ENCODE measurements around the gene MRTFA. TPM values are rescaled to one million over a fixed set of nuclear protein-coding genes. Genes with fewer than 3 reads are reported as not detected.

MRTFA gene
- total RNA-seq, 1 donor from 2014 or later: 11.3 TPM

DNA sequence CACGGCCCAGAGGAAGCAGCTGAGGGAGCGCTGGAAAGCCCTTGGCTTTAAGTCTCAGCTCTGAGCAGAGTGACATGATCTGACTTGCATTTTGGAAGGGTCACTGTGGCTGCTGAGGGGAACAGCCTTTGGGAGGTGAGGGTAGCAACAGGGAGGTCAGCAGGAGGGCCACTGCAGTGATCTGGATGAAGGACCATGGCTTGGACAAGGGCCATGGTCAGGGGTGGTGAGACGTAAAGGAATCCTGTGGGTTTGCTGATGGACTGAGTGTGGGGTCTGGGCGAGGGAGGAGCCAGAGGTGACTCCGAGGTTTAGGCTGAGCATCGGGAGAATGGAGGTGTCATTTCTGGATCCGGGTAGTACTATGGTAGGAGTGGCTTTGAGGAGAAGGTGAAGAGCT, 232.9 kb downstream of the MRTFA start:
- no peak overlapping the region for H3K9ac ChIP-seq
- TF ChIP-seq EZH2 (IDR thresholded peaks at IDR 0.05) (no peak), EZH2phosphoT487 (IDR thresholded peaks at IDR 0.05) (no peak)
- TF ChIP-seq, protein P1, sequence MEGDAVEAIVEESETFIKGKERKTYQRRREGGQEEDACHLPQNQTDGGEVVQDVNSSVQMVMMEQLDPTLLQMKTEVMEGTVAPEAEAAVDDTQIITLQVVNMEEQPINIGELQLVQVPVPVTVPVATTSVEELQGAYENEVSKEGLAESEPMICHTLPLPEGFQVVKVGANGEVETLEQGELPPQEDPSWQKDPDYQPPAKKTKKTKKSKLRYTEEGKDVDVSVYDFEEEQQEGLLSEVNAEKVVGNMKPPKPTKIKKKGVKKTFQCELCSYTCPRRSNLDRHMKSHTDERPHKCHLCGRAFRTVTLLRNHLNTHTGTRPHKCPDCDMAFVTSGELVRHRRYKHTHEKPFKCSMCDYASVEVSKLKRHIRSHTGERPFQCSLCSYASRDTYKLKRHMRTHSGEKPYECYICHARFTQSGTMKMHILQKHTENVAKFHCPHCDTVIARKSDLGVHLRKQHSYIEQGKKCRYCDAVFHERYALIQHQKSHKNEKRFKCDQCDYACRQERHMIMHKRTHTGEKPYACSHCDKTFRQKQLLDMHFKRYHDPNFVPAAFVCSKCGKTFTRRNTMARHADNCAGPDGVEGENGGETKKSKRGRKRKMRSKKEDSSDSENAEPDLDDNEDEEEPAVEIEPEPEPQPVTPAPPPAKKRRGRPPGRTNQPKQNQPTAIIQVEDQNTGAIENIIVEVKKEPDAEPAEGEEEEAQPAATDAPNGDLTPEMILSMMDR (IDR thresholded peaks at IDR 0.05): no peak
- peaks cover 2% of the 10 kb centered on the region for H3K27me3 Mint-ChIP-seq (ENCODE audit: insufficient read depth, low read depth)
- no peaks in the 10 kb centered on the region for H3K9me3 ChIP-seq (ENCODE audit: low read depth)
- DNase-seq (ENCODE audit: low spot score): no peak
- no peaks in the 10 kb centered on the region for H4K20me1 ChIP-seq (ENCODE audit: low read depth)
- no peak overlapping the region for H3K27ac ChIP-seq
- H3K4me3 ChIP-seq: no peak overlapping the region
- H3K4me3 Mint-ChIP-seq: no peak overlapping the region
- no peaks in the 10 kb centered on the region for H3K36me3 ChIP-seq
- no peaks in the 10 kb centered on the region for H3F3A ChIP-seq (ENCODE audit: low read depth)
- H3K4me1 Mint-ChIP-seq: no peaks in the 10 kb centered on the region
- H3K27me3 ChIP-seq: no peaks in the 10 kb centered on the region
- peaks cover 28% of the 10 kb centered on the region for H3K36me3 Mint-ChIP-seq
- no peaks in the 10 kb centered on the region for H3K9me3 Mint-ChIP-seq
- H3K4me2 ChIP-seq: no peak overlapping the region
- H3K79me2 ChIP-seq (ENCODE audit: low read depth): no peaks in the 10 kb centered on the region
- no peaks in the 10 kb centered on the region for H3K4me1 ChIP-seq
- no peak overlapping the region for H2AFZ ChIP-seq (replicated peaks)
- H3K27ac Mint-ChIP-seq: peak overlapping the region; percentile 10

DNA sequence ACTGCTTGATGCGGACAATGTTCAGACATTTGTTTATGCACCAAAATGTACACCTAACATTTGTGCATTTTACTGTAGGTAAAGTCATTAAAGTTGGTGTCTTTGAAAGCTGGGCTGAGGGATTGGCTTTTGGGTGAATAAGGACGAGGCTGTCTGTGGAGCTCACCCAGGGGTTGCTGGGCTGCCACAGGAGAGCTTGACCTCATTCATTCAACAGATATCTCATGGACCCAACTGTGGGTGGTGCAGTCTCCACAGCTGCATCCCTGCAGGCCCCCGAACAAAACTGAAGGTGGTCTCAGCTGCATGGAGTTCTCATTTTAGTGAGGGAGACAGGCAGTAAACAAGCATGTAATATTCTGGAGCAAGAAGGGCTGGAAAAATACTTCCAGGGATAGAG, 233.4 kb downstream of the MRTFA start:
- no peaks in the 10 kb centered on the region for H4K20me1 ChIP-seq (ENCODE audit: low read depth)
- no peak overlapping the region for H3K27ac ChIP-seq
- Mint-ChIP-seq H3K9me3 (no peaks in the 10 kb centered on the region), H3K27me3 (ENCODE audit: insufficient read depth, low read depth) (peaks cover 2% of the 10 kb centered on the region), H3K27ac (peak overlapping the region; percentile 10), H3K4me1 (no peaks in the 10 kb centered on the region), H3K4me3 (no peak overlapping the region), H3K36me3 (peaks cover 28% of the 10 kb centered on the region)
- no peaks in the 10 kb centered on the region for H3K79me2 ChIP-seq (ENCODE audit: low read depth)
- no peaks in the 10 kb centered on the region for H3K36me3 ChIP-seq
- H3K9ac ChIP-seq: no peak overlapping the region
- no peaks in the 10 kb centered on the region for H3K9me3 ChIP-seq (ENCODE audit: low read depth)
- no peak overlapping the region for H3K4me3 ChIP-seq
- H3F3A ChIP-seq (ENCODE audit: low read depth): no peaks in the 10 kb centered on the region
- H2AFZ ChIP-seq (replicated peaks): no peak overlapping the region
- no peaks in the 10 kb centered on the region for H3K4me1 ChIP-seq
- no peaks in the 10 kb centered on the region for H3K27me3 ChIP-seq
- H3K4me2 ChIP-seq: no peak overlapping the region
- no peak for DNase-seq (ENCODE audit: low spot score)
- no peak for TF ChIP-seq EZH2 (IDR thresholded peaks at IDR 0.05)
- no peak for TF ChIP-seq EZH2phosphoT487 (IDR thresholded peaks at IDR 0.05)
- TF ChIP-seq, protein P1 (IDR thresholded peaks at IDR 0.05): no peak

DNA sequence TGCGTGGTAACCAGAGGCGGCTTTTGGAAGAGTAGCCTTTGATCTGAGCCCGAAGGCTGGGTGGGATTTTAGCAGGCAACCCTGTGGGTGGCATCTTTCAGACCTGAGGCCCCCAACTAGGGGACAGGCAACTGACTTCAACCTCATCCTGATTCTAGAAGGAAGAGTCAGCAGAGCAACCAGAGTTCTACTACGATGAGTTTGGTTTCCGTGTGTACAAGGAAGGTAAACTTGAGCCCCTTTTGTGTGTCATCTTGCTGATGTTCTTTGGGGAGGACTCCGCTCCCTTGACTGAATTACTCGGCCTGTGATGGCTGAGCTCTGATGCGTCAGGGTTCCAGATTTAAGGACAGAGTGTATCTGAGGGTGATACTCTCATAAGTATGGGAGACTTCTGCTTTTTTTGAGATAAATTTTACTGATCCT, 234.5 kb downstream of the MRTFA start:
- H3F3A ChIP-seq (ENCODE audit: low read depth): peaks cover 4% of the 10 kb centered on the region
- H3K4me3 ChIP-seq: no peak overlapping the region
- Mint-ChIP-seq H3K27me3 (ENCODE audit: insufficient read depth, low read depth) (peaks cover 2% of the 10 kb centered on the region), H3K36me3 (peaks cover 26% of the 10 kb centered on the region), H3K27ac (no peak overlapping the region), H3K4me1 (peaks cover 5% of the 10 kb centered on the region), H3K4me3 (no peak overlapping the region), H3K9me3 (no peaks in the 10 kb centered on the region)
- no peak overlapping the region for H3K27ac ChIP-seq
- no peaks in the 10 kb centered on the region for H3K9me3 ChIP-seq (ENCODE audit: low read depth)
- TF ChIP-seq EZH2phosphoT487 (IDR thresholded peaks at IDR 0.05) (no peak), EZH2 (IDR thresholded peaks at IDR 0.05) (no peak)
- TF ChIP-seq, protein P1 (IDR thresholded peaks at IDR 0.05): no peak
- H2AFZ ChIP-seq (replicated peaks): no peak overlapping the region
- no peak overlapping the region for H3K4me2 ChIP-seq
- no peaks in the 10 kb centered on the region for H3K36me3 ChIP-seq
- peaks cover 4% of the 10 kb centered on the region for H3K4me1 ChIP-seq
- no peaks in the 10 kb centered on the region for H3K27me3 ChIP-seq
- H4K20me1 ChIP-seq (ENCODE audit: low read depth): no peaks in the 10 kb centered on the region
- no peaks in the 10 kb centered on the region for H3K79me2 ChIP-seq (ENCODE audit: low read depth)
- H3K9ac ChIP-seq: no peak overlapping the region
- no peak for DNase-seq (ENCODE audit: low spot score)
